ENCODE measurements around the gene ENKUR. TPM values are rescaled to one million over a fixed set of nuclear protein-coding genes. Genes with fewer than 3 reads are reported as not detected.

ENKUR gene
- total RNA-seq, 6 experiments from 2014 or later = 0.15 to 1.00 (median 0.27) TPM

- H3K27me3 ChIP-seq = no peaks in the 10 kb centered on the region
- H3K27ac ChIP-seq = no peak overlapping the region
- H3K9me3 ChIP-seq = no peaks in the 10 kb centered on the region
- H3K4me3 ChIP-seq = no peak overlapping the region
- TF ChIP-seq POLR2A (IDR thresholded peaks at IDR 0.05) (no peak), CTCF (IDR thresholded peaks at IDR 0.05) (no peak)
- 93% methylated on average over 1 of the region's 1 CpG for WGBS (ENCODE audit: insufficient coverage, low coverage, low lambda C conversion rate, missing lambda C conversion rate)
- DNase-seq (no peak), ATAC-seq (peak; percentile 33 to 77 (median 60))
- intact Hi-C loops (cut with DNase I) = loop anchor here in 1 of 2 donors (10.0 kb wide), 1 partner anchor 349 kb away; no protein-coding TSS in a partner anchor
- H3K36me3 ChIP-seq = no peaks in the 10 kb centered on the region
- peaks cover 0 to 10% (median 0%) of the 10 kb centered on the region in 4 donors for H3K4me1 ChIP-seq
These were observed 22.6 kb downstream of the ENKUR start for GRCh38 chr10:24993237-24993958.

GRCh38 chr10:24992512-24993133 is 23.3 kb downstream of the ENKUR start:
- intact Hi-C loops (cut with DNase I) = loop anchor here in 1 of 2 donors (10.0 kb wide), 1 partner anchor 348 kb away; no protein-coding TSS in a partner anchor
- H3K36me3 ChIP-seq = no peaks in the 10 kb centered on the region
- no peak overlapping the region for H3K4me3 ChIP-seq
- DNase-seq = no peak
- H3K9me3 ChIP-seq = no peaks in the 10 kb centered on the region
- no peak for ATAC-seq
- TF ChIP-seq POLR2A (IDR thresholded peaks at IDR 0.05) (no peak), CTCF (IDR thresholded peaks at IDR 0.05) (no peak)
- H3K27ac ChIP-seq = no peak overlapping the region
- 74% methylated on average over 3 of the region's 3 CpGs for WGBS (ENCODE audit: insufficient coverage, low coverage, low lambda C conversion rate, missing lambda C conversion rate)
- no peaks in the 10 kb centered on the region for H3K27me3 ChIP-seq
- peaks cover 0 to 10% (median 0%) of the 10 kb centered on the region in 4 donors for H3K4me1 ChIP-seq

GRCh38 chr10:24991298-24991697 is 24.7 kb downstream of the ENKUR start:
- Histone ChIP-seq H3K27me3 (no peaks in the 10 kb centered on the region), H3K4me1 (peaks cover 0 to 10% (median 0%) of the 10 kb centered on the region in 4 donors), H3K9me3 (no peaks in the 10 kb centered on the region), H3K36me3 (no peaks in the 10 kb centered on the region), H3K27ac (no peak overlapping the region), H3K4me3 (no peak overlapping the region)
- 88% methylated on average over 8 of the region's 13 CpGs for WGBS (ENCODE audit: insufficient coverage, low coverage, low lambda C conversion rate, missing lambda C conversion rate)
- intact Hi-C loops (cut with DNase I) = loop anchor here in 1 of 2 donors (10.0 kb wide), 1 partner anchor 346 kb away; no protein-coding TSS in a partner anchor
- TF ChIP-seq CTCF (IDR thresholded peaks at IDR 0.05) (no peak), POLR2A (IDR thresholded peaks at IDR 0.05) (no peak)
- ATAC-seq (no peak), DNase-seq (no peak)

- ATAC-seq (no peak), DNase-seq (no peak)
- 15% methylated on average over 1 of the region's 1 CpG for WGBS (ENCODE audit: insufficient coverage, low coverage, low lambda C conversion rate, missing lambda C conversion rate)
- Histone ChIP-seq H3K27me3 (no peaks in the 10 kb centered on the region), H3K4me3 (no peak overlapping the region), H3K36me3 (no peaks in the 10 kb centered on the region), H3K4me1 (peaks cover 0 to 10% (median 0%) of the 10 kb centered on the region in 4 donors), H3K9me3 (no peaks in the 10 kb centered on the region), H3K27ac (no peak overlapping the region)
- intact Hi-C loops (cut with DNase I) = loop anchor here in 1 of 2 donors (10.0 kb wide), 1 partner anchor 345 kb away; no protein-coding TSS in a partner anchor
- TF ChIP-seq CTCF (IDR thresholded peaks at IDR 0.05) = peak; percentile 11 to 34 (median 18)
- TF ChIP-seq POLR2A (IDR thresholded peaks at IDR 0.05) = no peak
These were observed 26.1 kb downstream of the ENKUR start for GRCh38 chr10:24989867-24990266.

Measured in right lobe of liver (tissue), 6 donors.